GM10847 (cell line): ENCODE measurements around the gene VIPR2.

Experiments
- POLR2A ChIP-seq: IDR thresholded peaks from 2 replicates; pipeline ENCODE4 v1.6.1; 2011; ENCODE audit not compliant: insufficient read length; ENCODE audit errors: extremely low read depth

The VIPR2 gene

DNA sequence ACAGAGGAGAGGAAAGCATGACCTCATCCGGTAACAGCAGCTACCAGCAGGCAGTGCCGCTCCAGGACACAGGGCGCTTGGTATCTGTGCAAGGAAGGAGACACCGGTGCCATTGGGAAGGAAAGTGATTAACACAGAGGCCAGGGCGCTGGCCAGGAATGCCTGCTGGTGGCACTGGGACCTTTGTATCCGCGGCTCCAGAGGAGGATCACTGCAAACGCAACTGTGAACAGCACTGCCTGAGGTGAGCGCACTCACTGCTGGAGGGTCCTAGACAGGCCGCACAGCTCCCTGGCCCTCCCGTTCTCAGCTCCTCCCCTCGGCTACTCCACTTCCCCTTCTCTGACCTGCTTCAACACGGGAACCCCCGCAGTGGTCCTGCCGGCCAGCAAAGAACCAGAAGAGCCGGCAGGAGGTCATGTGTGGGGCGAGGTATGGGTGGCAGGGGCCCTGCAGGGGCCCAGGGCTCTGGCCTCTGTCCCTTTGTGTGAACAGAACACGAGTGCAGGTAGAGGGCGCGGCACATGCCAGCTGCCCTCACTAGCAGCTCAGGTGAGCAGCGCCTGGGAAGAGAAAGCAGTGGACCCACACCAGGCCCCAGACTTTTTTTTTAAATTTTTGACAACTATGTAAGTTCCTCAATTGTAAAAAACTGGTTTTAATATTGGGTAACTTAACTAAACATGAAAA is 107.6 kb downstream of the VIPR2 start:
- no peak for TF ChIP-seq POLR2A

DNA sequence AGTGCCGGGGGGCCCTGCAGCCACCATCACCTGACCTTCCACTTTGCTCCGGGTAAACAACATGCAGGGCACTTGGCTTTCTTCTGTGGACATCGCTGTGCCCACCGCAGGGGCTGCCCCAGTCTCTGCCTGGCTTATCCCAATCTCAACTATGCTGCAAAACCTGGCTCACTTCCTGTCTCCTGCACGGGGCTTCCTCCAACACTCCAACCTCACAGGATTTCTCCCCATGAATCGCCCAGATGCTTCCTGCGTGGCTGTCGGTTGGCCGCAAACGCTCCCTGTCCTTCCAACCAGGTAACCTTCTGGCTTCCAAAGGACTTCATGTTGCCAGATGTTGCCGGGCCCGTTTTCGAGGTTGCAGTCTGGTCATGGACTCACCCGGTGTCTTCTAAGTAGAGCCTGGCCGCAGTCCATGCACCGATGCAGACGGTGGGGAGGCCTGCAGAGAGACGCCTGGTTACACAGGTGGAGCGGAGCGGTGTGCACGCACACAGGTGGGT is 109.0 kb downstream of the VIPR2 start:
- TF ChIP-seq POLR2A: no peak

DNA sequence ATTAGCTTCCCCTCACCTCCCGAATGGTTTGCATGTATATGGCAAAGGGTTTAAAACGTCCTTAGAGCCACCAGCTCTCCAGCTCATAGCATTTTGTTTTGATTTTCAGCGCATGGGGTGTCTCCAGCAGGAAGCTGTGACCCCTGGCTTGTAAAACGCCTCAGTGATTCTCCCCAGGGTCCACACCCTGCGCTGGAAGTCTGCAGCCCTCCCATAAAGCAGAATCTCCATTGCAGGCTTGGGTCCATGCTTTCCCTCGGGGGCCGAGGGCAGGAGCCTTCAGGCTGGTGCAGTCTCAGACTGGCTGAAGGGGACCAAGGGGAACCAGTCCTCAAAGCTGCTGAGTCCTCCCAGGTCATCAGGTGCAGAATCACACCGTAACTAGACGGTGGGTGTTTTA is 109.7 kb downstream of the VIPR2 start:
- no peak for TF ChIP-seq POLR2A

DNA sequence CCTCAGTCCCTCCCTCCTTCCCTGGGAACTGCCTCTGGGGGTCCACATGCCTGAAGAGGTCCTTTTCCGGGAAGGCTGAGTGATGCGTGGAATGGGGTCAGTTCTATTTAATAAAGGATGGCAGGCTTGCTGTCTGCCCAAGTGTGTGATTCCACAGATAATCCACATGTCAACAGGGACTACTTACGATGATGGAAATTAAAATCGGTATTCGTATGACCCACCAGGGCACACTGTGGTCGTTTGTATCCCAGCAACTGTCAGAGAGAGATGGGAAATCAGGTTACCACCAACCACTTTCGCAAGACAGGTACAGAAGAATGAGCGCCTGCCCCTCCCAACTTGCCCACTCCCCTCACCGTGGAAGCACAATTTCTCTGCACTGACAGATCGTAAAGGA is 110.3 kb downstream of the VIPR2 start:
- TF ChIP-seq POLR2A: no peak

DNA sequence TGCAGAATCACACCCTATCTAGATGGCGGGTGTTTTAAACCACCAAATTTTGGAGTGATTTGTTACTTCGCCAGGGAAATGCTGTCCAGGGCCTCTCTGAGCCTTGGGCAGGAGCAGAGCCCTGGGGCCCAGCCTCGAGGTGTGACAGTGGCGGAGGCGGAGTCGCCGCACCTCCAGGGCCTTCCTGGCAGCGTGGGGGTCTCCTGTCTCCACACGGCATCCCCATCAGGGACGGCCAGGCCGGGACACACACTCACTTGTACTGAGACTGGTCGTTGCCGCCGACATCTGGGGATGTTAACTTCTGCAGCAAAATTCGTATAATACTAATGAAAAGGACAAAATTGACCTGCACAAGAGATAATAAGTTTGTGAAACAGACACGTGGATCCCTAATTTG is 110.7 kb downstream of the VIPR2 start:
- no peak for TF ChIP-seq POLR2A

DNA sequence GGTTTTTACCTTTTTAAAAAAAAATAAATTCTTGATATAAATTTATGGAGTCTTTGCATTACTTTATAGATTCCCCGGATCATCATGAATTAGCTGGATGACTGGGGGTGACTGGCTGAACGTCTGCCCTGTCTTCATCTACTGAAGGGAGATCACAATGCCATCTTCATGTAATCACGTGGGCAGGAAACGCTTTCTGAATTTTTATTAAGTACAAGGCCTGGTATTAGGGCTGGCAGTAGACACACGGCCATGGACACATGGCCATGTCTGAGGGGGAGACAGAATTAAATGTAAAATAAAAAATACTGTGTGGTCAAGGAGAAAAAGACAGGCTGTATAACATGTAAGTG is 111.2 kb downstream of the VIPR2 start:
- TF ChIP-seq POLR2A: no peak

DNA sequence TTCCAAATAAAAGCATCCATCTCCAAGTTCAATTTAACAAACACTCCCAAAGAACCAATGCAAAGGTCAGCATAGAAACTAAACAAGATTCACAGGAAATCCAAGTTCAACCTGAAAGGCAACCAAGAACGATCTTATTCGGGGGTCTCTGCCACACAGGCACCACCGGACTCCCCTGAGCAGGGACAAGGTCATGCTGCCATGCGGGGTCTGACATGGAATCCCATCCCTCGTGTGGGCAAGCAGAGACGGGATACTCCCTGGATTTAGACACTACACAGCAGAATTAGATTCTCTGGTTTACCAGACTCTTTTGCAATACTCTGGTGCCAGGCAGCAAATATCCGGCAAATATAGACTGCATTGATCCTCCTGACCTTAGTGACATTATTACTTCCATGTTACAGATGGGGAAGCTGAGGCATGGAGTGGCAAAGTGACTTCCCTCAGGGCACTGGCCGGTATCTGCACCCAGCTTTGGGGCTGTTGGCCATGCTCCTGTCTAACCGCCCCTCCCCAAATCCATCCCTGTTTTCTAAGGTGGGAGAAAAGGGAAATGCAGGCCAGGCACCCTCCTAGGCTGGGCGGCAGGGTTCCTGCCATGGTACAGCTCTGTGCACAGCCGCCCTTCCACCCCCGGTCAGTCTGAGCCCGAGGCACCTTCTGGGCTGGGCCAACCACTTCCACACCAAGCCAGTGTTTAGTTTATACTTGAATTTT is 111.8 kb downstream of the VIPR2 start:
- TF ChIP-seq POLR2A: no peak

DNA sequence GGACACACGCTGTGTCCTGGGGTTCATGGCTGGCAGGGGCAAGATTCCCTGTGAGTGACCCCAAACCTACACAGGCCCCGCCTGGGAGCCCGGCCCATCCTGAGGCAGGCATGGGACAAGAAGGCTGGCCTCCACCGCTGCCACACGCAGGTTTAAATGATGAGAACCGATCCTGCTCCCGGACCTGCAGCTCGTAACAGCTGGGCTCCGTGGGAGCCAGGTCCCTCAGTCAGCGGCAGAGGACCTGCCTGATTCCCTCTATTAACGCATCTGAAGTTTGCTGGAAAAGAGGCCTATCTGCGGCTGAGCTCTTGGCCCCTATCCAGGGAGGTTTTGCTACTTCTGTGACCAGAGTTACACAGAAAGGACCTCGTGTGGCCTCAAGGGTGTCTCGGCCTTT is 112.3 kb downstream of the VIPR2 start:
- no peak for TF ChIP-seq POLR2A

DNA sequence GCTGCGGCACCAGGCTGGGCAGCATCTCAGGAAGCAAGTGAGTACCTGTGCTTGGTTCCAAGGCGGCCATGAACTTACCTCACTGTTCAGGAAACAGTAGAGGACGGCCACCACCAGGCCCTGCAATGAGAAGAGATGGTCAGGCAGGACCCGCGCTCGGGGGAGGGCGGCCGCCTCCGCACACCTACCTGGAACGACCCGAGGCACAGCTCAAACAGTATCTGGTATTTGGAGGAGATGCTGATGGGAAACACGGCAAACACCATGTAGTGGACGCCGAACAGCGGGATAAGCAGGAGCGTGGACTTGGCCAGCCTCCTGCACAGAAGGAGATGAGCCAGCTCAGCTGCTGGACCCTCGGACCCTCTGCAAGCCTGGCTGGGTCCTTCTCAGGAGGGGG is 112.9 kb downstream of the VIPR2 start:
- no peak for TF ChIP-seq POLR2A

DNA sequence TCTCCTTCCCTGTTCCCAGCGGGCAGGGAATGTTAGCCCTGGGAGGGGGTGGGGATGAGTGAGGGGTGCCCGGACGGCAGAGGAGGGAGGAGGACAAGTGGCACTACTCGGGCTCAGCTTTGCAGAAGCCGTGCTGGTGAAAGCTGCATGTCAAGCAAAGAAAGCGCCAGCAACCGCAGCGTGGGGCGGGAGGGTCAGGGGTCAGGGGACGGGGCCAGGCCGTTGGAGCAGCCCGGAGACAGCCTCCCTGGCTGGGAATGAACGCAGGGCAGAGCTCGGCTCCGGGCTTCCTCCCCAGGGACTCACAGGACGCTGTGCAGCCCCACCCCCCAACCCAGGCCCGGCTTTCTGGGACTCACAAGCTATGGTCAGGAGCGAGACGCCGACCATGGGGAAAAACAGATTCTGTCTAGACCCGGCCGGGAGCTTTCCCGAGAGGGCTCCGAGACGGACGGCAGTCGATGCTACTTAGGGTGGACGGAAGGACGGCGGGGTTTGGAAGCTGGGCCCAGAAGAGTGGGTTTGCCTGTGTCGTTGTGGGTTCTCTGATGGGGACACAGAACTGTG is 113.4 kb downstream of the VIPR2 start:
- no peak for TF ChIP-seq POLR2A

DNA sequence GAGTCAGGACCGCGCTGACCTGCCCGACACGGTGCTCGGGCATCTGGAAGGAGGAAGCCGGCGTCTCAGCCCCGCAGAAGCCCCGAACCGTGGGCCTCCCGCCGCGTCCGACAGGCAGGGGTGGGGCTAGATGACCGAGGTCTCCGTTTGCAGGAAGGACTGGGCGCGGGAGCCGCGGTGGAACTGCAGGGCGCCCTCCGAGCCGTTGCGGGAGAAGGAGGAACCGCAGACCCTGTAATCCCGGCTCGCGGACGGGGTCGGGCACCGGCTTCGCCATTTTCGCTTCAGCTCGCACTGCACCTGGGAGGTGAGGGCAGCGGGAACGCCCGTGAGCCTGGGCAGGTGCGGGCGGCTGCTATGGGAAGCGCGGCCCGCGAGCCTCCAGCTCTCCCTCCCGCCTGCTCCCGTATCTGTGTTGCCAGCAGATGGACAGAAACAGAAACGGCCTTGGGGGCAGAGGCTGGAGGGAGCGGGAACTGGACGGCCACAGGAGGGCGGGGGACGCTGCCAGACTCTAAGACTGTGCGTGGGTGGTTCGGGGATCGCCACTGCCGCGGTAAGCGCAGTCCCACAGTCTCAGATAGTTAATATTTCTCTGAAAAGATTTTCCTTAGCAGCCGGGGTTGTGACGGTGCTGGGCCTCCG is 114.1 kb downstream of the VIPR2 start:
- no peak for TF ChIP-seq POLR2A

DNA sequence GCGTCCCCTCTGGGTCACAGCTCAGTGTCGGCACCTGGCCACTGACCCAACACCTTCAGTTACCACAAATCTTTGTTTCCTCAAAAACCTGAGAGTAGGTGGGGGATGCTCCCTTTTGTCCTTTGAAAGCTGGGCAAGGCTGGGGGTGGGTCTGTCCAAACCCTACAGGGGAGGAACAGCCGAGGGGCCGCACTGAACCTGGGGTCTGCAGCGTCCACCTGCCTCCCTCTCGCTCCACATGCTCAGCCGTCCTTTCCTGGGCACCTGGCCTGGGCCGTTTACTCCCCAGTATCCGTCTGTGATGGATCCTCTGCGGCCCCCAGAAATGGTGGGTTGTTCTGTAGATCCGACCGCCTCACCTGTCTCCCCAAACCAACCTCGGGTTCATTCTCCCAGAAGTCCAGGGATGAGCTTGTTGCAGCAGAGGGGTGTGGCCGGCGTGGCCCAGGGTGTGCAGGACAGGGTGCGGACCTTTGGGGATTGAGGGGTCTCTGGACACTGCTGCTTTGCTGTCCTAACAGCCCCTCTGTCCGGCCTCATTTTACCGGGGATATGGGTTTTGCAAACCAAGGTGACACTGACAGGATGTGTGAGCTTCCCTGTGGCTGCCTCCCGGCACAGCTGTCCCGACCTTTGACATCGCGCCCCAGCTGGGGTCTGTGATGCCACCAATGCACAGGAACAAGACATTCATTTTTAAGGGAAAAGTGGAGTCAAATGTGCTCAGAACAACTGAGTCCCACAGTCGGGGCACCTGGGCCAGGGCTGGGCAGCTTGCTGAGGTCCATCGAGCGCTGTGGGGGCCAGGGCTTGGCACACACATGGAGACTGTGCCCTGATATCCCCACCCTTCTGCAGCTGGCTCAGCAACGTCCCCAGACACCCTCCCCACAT is 115.9 kb downstream of the VIPR2 start:
- TF ChIP-seq POLR2A: no peak

DNA sequence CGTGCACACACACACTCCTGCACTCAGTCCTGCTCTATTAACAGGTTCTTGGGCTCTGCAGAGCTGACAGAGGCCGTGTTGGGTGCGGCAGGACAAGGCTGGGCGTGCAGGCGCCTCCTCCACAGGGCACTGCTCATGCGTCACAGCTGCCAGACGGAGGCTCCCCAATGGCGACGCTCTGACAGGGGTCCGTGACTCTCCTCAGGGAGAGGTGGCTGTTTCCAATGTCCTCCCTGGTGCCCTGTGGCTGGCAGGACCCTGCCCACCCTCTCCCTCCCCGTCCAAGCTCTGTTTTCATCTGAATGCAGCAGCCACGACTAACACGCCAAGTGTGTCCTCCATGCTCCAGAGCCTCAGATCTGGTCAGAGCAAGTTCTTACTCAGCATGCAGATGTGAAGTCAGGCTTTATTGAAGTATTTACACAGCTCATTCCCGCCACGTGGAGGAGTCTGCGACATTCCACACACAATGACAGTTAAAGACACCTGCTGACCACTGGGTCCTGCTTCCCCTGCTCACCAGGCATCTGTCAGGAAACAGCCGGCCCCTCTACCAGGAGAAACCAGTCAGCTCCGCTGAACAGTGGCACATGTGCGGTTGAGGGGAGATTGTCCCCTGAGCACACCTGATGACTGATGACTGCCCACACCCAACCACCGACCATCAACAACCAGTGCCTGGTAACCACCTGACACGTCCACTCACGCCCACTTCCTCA is 116.7 kb downstream of the VIPR2 start:
- TF ChIP-seq POLR2A: no peak

DNA sequence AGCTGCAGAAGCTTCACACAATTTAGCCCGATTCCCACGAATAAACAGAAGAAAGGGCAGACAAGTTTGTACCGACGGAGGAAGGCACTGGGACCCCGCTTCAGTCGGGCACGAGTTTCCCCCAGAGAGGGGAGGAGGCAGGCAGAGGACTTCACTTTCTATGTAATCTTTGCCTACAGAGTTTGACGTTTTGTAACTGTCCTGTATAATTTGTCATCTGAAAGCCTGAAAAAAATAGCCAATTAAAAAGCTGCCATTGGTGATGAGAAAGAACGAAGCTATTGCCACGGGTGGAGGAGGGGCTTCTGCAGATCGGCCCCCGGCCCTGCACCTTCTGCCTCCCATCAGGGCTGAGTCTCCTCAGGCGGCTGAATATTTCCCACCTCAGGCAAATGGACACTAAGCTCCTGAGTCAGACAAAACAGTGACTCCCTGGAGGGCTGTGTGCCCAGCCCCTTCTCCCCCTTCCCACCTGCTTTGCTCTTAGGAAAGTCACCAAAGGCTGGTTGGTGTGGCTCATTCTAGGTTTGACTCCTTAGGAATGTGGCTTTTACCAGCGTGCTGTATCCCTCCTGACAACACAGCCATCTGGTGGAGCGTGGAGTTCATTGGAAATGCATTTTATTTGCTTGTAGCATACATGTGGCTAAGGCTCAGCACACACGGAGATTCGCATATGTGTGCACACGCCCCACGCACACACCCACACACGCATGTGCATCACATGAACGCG is 117.4 kb downstream of the VIPR2 start:
- TF ChIP-seq POLR2A: no peak
